HCT116 (cell line): ENCODE measurements around the gene FAM20C. TPM values are rescaled to one million over a fixed set of nuclear protein-coding genes. Genes with fewer than 3 reads are reported as not detected.
A peak's percentile ranks its signal among the peaks of the same experiment; 100 is the strongest.

ENCODE experiments used
- ATAC-seq: fragments of 200-7000 bp; cut with Tn5 transposase; 2 replicates; pipeline ENCODE4 v1.9.1; 2020; ENCODE audit warnings: mild to moderate bottlenecking, moderate library complexity
- BruUV-seq: library from RNA; stranded (reverse); fragments of 400-500 nt; replicated peaks from 2 replicates; lab custom pipeline; 2021; lab: Mats Ljungman, UMichigan
- CTCF ChIA-PET: fragments of 300-600 bp; sonication (Branson Sonifier 250); formaldehyde crosslinking; loops from one replicate; lab custom pipeline; 2021; ENCODE audit warnings: antibody characterized with exemption; lab: Charles Lee
- POLR2A ChIA-PET: fragments of 300-600, 350-600 bp; sonication (Branson Sonifier 250); formaldehyde crosslinking; loops from one replicate; lab custom pipeline; 2021; ENCODE audit warnings: antibody characterized with exemption; lab: Charles Lee
- RAD21 ChIA-PET, 2 experiments: fragments of 300-600 bp; sonication (Branson Sonifier 250); formaldehyde crosslinking; loops; one replicate each; lab custom pipeline; 2023; ENCODE audit warnings: low total read pairs in 2 of 2; ENCODE audit not compliant: uncharacterized antibody in 2 of 2, unreplicated experiment in 2 of 2, low non-redundant PET in 1 of 2; lab: Charles Lee
- DNase-seq: peaks from one replicate; pipeline ENCODE4 v3.0.0-alpha.2; 2010; ENCODE audit warnings: low read depth, low spot score
- H2AFZ ChIP-seq: fragments of 200-600 bp; shearing (Covaris generic), sonication (generic); 2 replicates; pipeline ENCODE4 v1.6.1; 2017; ENCODE audit warnings: low read depth, mixed run types, mixed read lengths, antibody characterized with exemption, low read length; ENCODE audit not compliant: poor library complexity, severe bottlenecking
- H3K27ac ChIP-seq: 2 replicates; pipeline ENCODE4 v1.5.1; 2012; ENCODE audit warnings: low read depth, low read length
- H3K27me3 ChIP-seq: fragments of 200-600 bp; sonication (generic); 2 replicates; pipeline ENCODE4 v1.6.1; 2016; ENCODE audit warnings: mixed run types, low read length, mixed read lengths; ENCODE audit not compliant: insufficient read depth
- H3K36me3 ChIP-seq, 2 experiments: fragments of 200-500 bp in 1 of 2; fragments of 200-600 bp in 1 of 2; sonication (Bioruptor generic) in 1 of 2; sonication (generic) in 1 of 2; 2 replicates each; pipeline versions ENCODE4 v1.5.1 to v1.6.1; 2014 to 2016; ENCODE audit warnings: low read length in 2 of 2, inconsistent platforms in 1 of 2, mixed read lengths in 1 of 2, mixed run types in 1 of 2; ENCODE audit not compliant: insufficient read depth in 2 of 2, control insufficient read depth in 1 of 2
- H3K4me1 ChIP-seq, 2 experiments: fragments of 200-600 bp in 1 of 2; sonication (generic) in 1 of 2; 2 replicates each; pipeline versions ENCODE4 v1.5.1 to v1.6.1; 2012 to 2017; ENCODE audit warnings: low read length in 2 of 2, inconsistent platforms in 1 of 2, mild to moderate bottlenecking in 1 of 2, mixed read lengths in 1 of 2, mixed run types in 1 of 2, moderate library complexity in 1 of 2; ENCODE audit not compliant: insufficient read depth in 2 of 2, control insufficient read depth in 1 of 2
- H3K4me2 ChIP-seq: fragments of 200-600 bp; sonication (generic); 2 replicates; pipeline ENCODE4 v1.6.1; 2017; ENCODE audit warnings: mixed run types, low read length, mixed read lengths
- H3K4me3 ChIP-seq, 2 experiments: fragments of 200-600 bp in 1 of 2; sonication (generic) in 1 of 2; replicated peaks in 1 of 2; 2 replicates each; pipeline ENCODE4 v1.5.1; 2011 to 2016; ENCODE audit warnings: low read length in 2 of 2, control low read depth in 1 of 2, low read depth in 1 of 2, mild to moderate bottlenecking in 1 of 2, mixed read lengths in 1 of 2, mixed run types in 1 of 2
- H3K79me2 ChIP-seq: fragments of 200-600 bp; sonication (generic); 2 replicates; pipeline ENCODE4 v1.6.1; 2017; ENCODE audit warnings: mild to moderate bottlenecking, mixed run types, low read length, moderate library complexity, mixed read lengths; ENCODE audit not compliant: insufficient read depth
- H3K9ac ChIP-seq: fragments of 200-600 bp; sonication (generic); 2 replicates; pipeline ENCODE4 v1.6.1; 2016; ENCODE audit warnings: low read length, mixed read lengths
- H3K9me2 ChIP-seq: fragments of 200-600 bp; sonication (generic), shearing (Covaris generic); 2 replicates; pipeline ENCODE4 v1.6.1; 2017; ENCODE audit warnings: mixed run types, mild to moderate bottlenecking, moderate library complexity; ENCODE audit not compliant: insufficient read depth
- H3K9me3 ChIP-seq, 2 experiments: fragments of 200-500 bp in 1 of 2; fragments of 200-600 bp in 1 of 2; sonication (Bioruptor generic) in 1 of 2; sonication (generic) in 1 of 2; 2 replicates each; pipeline ENCODE4 v1.6.1; 2014 to 2017; ENCODE audit warnings: low read length in 2 of 2, mixed read lengths in 2 of 2, inconsistent platforms in 1 of 2, low read depth in 1 of 2, mild to moderate bottlenecking in 1 of 2, mixed run types in 1 of 2, moderate library complexity in 1 of 2; ENCODE audit not compliant: control insufficient read depth in 1 of 2, insufficient read depth in 1 of 2
- H4K20me1 ChIP-seq: fragments of 200-600 bp; sonication (generic), shearing (Covaris generic); 2 replicates; pipeline ENCODE4 v1.6.1; 2017; ENCODE audit warnings: mixed run types, mild to moderate bottlenecking, moderate library complexity; ENCODE audit not compliant: insufficient read depth
- ZBTB33 ChIP-seq: IDR thresholded peaks from 2 replicates; pipeline ENCODE4 v1.6.1; 2011; ENCODE audit warnings: mild to moderate bottlenecking, low read length, moderate library complexity; ENCODE audit not compliant: insufficient replicate concordance; ENCODE audit errors: extremely low read depth
- intact Hi-C: fragments of 100-400 bp; cut with micrococcal nuclease; formaldehyde crosslinking; loops from 2 replicates; pipeline ENCODE4 v1.10.0; 2022
- total RNA-seq: library from RNA; stranded (reverse); gene quantifications from one replicate; pipeline ENCODE4 v1.2.1, GENCODE V29; 2021; ENCODE audit not compliant: unreplicated experiment
- TF ChIP-seq, protein P1 (sequence below), 3 experiments: fragments of 200-600 bp in 1 of 3; sonication (generic) in 1 of 3; IDR thresholded peaks in 2 of 3; conservative IDR thresholded peaks in 1 of 3; 2 replicates each; pipeline ENCODE4 v1.5.1; 2012 to 2017; ENCODE audit warnings: low read depth in 2 of 3, low read length in 2 of 3, antibody characterized with exemption in 1 of 3, borderline replicate concordance in 1 of 3, control low read depth in 1 of 3, mild to moderate bottlenecking in 1 of 3, mixed read lengths in 1 of 3, mixed run types in 1 of 3, moderate library complexity in 1 of 3; ENCODE audit not compliant: insufficient read depth in 1 of 3

Gene FAM20C
- total RNA-seq, 1 experiment from 2014 or later: 27.1 TPM

DNA sequence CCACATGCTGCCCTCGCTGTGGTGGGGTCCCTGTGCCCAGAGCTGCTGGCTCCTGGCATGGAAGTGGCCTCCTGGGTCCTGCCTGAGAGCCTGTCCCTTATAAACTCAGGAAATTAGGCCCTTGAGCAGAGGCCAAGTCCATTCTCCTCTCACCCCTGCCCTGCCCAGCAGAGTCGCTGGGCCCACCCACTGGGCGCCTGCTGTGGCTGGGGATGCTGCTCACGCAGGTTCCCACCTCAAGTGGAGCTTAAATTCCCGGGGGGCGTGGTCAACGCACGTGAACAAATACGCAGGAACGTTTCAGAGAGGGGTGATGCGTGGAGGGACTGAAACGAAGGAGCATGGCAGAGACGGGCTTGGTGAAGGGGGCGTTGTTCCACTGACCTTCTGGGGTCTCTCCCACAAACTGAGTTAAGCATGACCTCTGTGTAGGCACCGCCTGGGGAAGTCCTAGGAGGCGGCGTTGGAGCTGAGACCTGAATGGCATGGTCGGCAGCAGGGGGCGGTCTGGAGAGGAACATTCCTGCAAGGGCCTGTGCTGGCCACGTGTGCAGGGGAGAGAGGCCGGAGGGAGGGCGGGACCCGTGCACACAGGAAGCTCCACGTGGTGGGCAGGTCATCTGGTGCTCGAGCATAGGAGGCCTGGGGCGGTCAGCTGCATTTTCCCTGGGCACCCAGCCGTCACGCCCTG lies 27.9 kb downstream of the FAM20C start:
- no TSS peak for BruUV-seq
- H3K9me3 ChIP-seq: no peaks in the 10 kb centered on the region
- H3K27ac ChIP-seq: no peak overlapping the region
- no peaks in the 10 kb centered on the region for H3K27me3 ChIP-seq
- H3K9ac ChIP-seq: no peak overlapping the region
- TF ChIP-seq, protein P1, sequence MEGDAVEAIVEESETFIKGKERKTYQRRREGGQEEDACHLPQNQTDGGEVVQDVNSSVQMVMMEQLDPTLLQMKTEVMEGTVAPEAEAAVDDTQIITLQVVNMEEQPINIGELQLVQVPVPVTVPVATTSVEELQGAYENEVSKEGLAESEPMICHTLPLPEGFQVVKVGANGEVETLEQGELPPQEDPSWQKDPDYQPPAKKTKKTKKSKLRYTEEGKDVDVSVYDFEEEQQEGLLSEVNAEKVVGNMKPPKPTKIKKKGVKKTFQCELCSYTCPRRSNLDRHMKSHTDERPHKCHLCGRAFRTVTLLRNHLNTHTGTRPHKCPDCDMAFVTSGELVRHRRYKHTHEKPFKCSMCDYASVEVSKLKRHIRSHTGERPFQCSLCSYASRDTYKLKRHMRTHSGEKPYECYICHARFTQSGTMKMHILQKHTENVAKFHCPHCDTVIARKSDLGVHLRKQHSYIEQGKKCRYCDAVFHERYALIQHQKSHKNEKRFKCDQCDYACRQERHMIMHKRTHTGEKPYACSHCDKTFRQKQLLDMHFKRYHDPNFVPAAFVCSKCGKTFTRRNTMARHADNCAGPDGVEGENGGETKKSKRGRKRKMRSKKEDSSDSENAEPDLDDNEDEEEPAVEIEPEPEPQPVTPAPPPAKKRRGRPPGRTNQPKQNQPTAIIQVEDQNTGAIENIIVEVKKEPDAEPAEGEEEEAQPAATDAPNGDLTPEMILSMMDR (IDR thresholded peaks at IDR 0.05 in 2 of 3, conservative IDR thresholded peaks at IDR 0.05 in 1 of 3; ENCODE audit: borderline replicate concordance in 1 of 3, insufficient read depth in 1 of 3, low read depth in 2 of 3, low read length in 2 of 3): 0 out of 6 replicates have a peak, but pooled peaks of 2 of the 3 experiments have one; percentile 9 to 10
- TF ChIP-seq ZBTB33: no peak
- H2AFZ ChIP-seq: no peak overlapping the region
- no peaks in the 10 kb centered on the region for H3K4me1 ChIP-seq
- no peaks in the 10 kb centered on the region for H3K36me3 ChIP-seq
- H3K79me2 ChIP-seq: no peaks in the 10 kb centered on the region
- H3K4me2 ChIP-seq: no peak overlapping the region
- ATAC-seq (peak; percentile 83), DNase-seq (no peak)
- intact Hi-C loops: no loop called here
- no peaks in the 10 kb centered on the region for H3K9me2 ChIP-seq
- ChIA-PET RAD21 (no interaction called here), POLR2A (no interaction called here), CTCF (no interaction called here)
- H4K20me1 ChIP-seq: no peaks in the 10 kb centered on the region
- no peak overlapping the region for H3K4me3 ChIP-seq
